GM18858 (cell line): ENCODE data around the gene RAB20.
A peak's percentile ranks its signal among the peaks of the same experiment; 100 is the strongest.
"Not testable (repeated sequence)": the region's sequence is repeated elsewhere in the genome, so short reads cannot be mapped to it uniquely, and the experiment has no call there.

Experiments used
- ATAC-seq: cut with Tn5 transposase; IDR thresholded peaks from one replicate; pipeline ENCODE4 v1.9.1; 2021; ENCODE audit not compliant: unreplicated experiment

The RAB20 gene

GRCh38 chr13:110561344-110562035 is at the start of gene RAB20:
Gene RAB20, minus strand, starts transcription at chr13:110561722. Its CDS starts 203 bp downstream, at chr13:110561519.
- peak; percentile 70 for ATAC-seq

GRCh38 chr13:110610955-110611595 is 49.6 kb upstream of the RAB20 start:
- peak; percentile 30 for ATAC-seq

- ATAC-seq = no peak
Observed at GRCh38 chr13:110607675-110608224, 46.2 kb upstream of the RAB20 start.

- not testable (repeated sequence) for ATAC-seq
Observed at GRCh38 chr13:110606281-110606680, 44.8 kb upstream of the RAB20 start.

- no peak for ATAC-seq
Observed at GRCh38 chr13:110605132-110605531, 43.6 kb upstream of the RAB20 start.

- ATAC-seq = no peak
Observed at GRCh38 chr13:110600980-110601379, 39.5 kb upstream of the RAB20 start.

GRCh38 chr13:110600261-110600819 is 38.8 kb upstream of the RAB20 start:
- ATAC-seq = no peak

GRCh38 chr13:110597041-110597689 is 35.6 kb upstream of the RAB20 start:
- no peak for ATAC-seq

- ATAC-seq = peak; percentile 88
Observed at GRCh38 chr13:110593430-110594130, 32.1 kb upstream of the RAB20 start.

- ATAC-seq = no peak
Observed at GRCh38 chr13:110592665-110593064, 31.1 kb upstream of the RAB20 start.

- ATAC-seq = no peak
Observed at GRCh38 chr13:110590577-110590976, 29.1 kb upstream of the RAB20 start.

GRCh38 chr13:110589793-110590390 is 28.4 kb upstream of the RAB20 start:
- no peak for ATAC-seq

- no peak for ATAC-seq
Observed at GRCh38 chr13:110583178-110583865, 21.8 kb upstream of the RAB20 start.

GRCh38 chr13:110582421-110582954 is 21.0 kb upstream of the RAB20 start:
- ATAC-seq = no peak

- no peak for ATAC-seq
Observed at GRCh38 chr13:110581506-110582185, 20.1 kb upstream of the RAB20 start.

GRCh38 chr13:110580800-110581199 is 19.3 kb upstream of the RAB20 start:
- ATAC-seq = no peak

- ATAC-seq = no peak
Observed at GRCh38 chr13:110578363-110578762, 16.8 kb upstream of the RAB20 start.

- no peak for ATAC-seq
Observed at GRCh38 chr13:110576736-110577476, 15.4 kb upstream of the RAB20 start.

GRCh38 chr13:110576070-110576394 is 14.5 kb upstream of the RAB20 start:
- no peak for ATAC-seq
